Endothelial cell of umbilical vein (primary cell): ENCODE measurements around the gene DNAJC16. TPM values are rescaled to one million over a fixed set of nuclear protein-coding genes. Genes with fewer than 3 reads are reported as not detected.

Source experiments
- BruUV-seq: library from RNA; stranded (reverse); fragments of 400-500 nt; replicated peaks from 2 replicates; lab custom pipeline; 2021; lab: Mats Ljungman, UMichigan
- CTCF ChIA-PET: fragments of 300-600, 350-600 bp; sonication (Branson Sonifier 250); formaldehyde crosslinking; loops from one replicate; lab custom pipeline; 2021; ENCODE audit warnings: antibody characterized with exemption, inconsistent platforms; lab: Charles Lee
- POLR2A ChIA-PET: fragments of 300-600, 350-600 bp; sonication (Branson Sonifier 250); formaldehyde crosslinking; loops from one replicate; lab custom pipeline; 2021; ENCODE audit warnings: antibody characterized with exemption, inconsistent platforms; lab: Charles Lee
- DNase-seq: peaks from one replicate; pipeline ENCODE4 v3.0.0-alpha.2; 2011; ENCODE audit warnings: low read depth, low spot score
- FAIRE-seq: peaks from 2 replicates; lab custom pipeline; 2011; peaks lifted over from hg19 to GRCh38; lab: Jason Lieb, UNC
- H2AFZ ChIP-seq: 2 replicates; pipeline ENCODE4 v1.6.0; 2012; ENCODE audit warnings: low read depth, low read length, control low read depth, inconsistent platforms
- H3K27ac ChIP-seq: 2 replicates; pipeline ENCODE4 v1.5.1; 2011; ENCODE audit warnings: low read depth, mild to moderate bottlenecking, control low read depth, low read length, moderate library complexity; ENCODE audit not compliant: insufficient read depth
- H3K27me3 ChIP-seq, 2 experiments: 2 replicates each; pipeline versions ENCODE4 v1.6.0 to v1.6.1; 2011; ENCODE audit warnings: low read length in 2 of 2, mixed read lengths in 1 of 2; ENCODE audit not compliant: control insufficient read depth in 2 of 2, insufficient read depth in 2 of 2
- H3K36me3 ChIP-seq, 2 experiments: 2 replicates in 1 of 2; 3 replicates in 1 of 2; pipeline ENCODE4 v1.5.1; 2011; ENCODE audit warnings: low read length in 2 of 2, mild to moderate bottlenecking in 1 of 2, moderate library complexity in 1 of 2; ENCODE audit not compliant: control insufficient read depth in 2 of 2, insufficient read depth in 2 of 2; ENCODE audit errors: extremely low read depth in 1 of 2
- H3K4me1 ChIP-seq: 3 replicates; pipeline ENCODE4 v1.5.1; 2011; ENCODE audit warnings: mild to moderate bottlenecking, low read length; ENCODE audit not compliant: control insufficient read depth, insufficient read depth; ENCODE audit errors: extremely low read depth
- H3K4me2 ChIP-seq: 2 replicates; pipeline ENCODE4 v1.6.1; 2011; ENCODE audit warnings: low read length, control low read depth, mixed read lengths; ENCODE audit not compliant: insufficient read depth
- H3K4me3 ChIP-seq, 3 experiments: fragments of 200-600 bp in 1 of 3; sonication (generic), shearing (Covaris generic) in 1 of 3; replicated peaks in 1 of 3; 2 replicates each; pipeline ENCODE4 v1.5.1; 2011 to 2016; ENCODE audit warnings: control low read depth in 3 of 3, low read length in 3 of 3, mild to moderate bottlenecking in 2 of 3, inconsistent platforms in 1 of 3, low read depth in 1 of 3, moderate library complexity in 1 of 3; ENCODE audit not compliant: insufficient read depth in 1 of 3
- H3K79me2 ChIP-seq: 2 replicates; pipeline ENCODE4 v1.6.0; 2012; ENCODE audit warnings: low read length, inconsistent platforms; ENCODE audit not compliant: control insufficient read depth, insufficient read depth
- H3K9ac ChIP-seq: replicated peaks from 2 replicates; pipeline ENCODE3; 2011; ENCODE audit warnings: low read length, control low read depth; ENCODE audit not compliant: insufficient read depth; ENCODE audit errors: extremely low read depth
- H3K9me1 ChIP-seq: replicated peaks from 3 replicates; pipeline ENCODE4 v1.6.0; 2011; ENCODE audit warnings: mild to moderate bottlenecking, low read length; ENCODE audit not compliant: control insufficient read depth, insufficient read depth; ENCODE audit errors: extremely low read depth
- H3K9me3 ChIP-seq: replicated peaks from 2 replicates; pipeline ENCODE4 v1.5.1; 2012; ENCODE audit warnings: low read length, inconsistent platforms; ENCODE audit not compliant: control insufficient read depth, insufficient read depth
- H4K20me1 ChIP-seq: replicated peaks from 2 replicates; pipeline ENCODE3; 2011; ENCODE audit warnings: mild to moderate bottlenecking, low read length; ENCODE audit not compliant: control insufficient read depth, insufficient read depth; ENCODE audit errors: extremely low read depth
- CTCF ChIP-seq, 2 donors: IDR thresholded peaks; 1 replicate in 1 of 2; 2 replicates in 1 of 2; pipeline ENCODE4 v1.5.1; 2011; ENCODE audit warnings: low read length in 2 of 2, mild to moderate bottlenecking in 2 of 2, moderate library complexity in 2 of 2, control low read depth in 1 of 2, inconsistent platforms in 1 of 2, low read depth in 1 of 2; ENCODE audit not compliant: insufficient read depth in 1 of 2; ENCODE audit errors: extremely low read depth in 1 of 2
- EZH2 ChIP-seq: IDR thresholded peaks from 2 replicates; pipeline ENCODE4 v1.6.1; 2012; ENCODE audit warnings: borderline replicate concordance, low read depth, mild to moderate bottlenecking, moderate library complexity, low read length, inconsistent platforms; ENCODE audit not compliant: severe bottlenecking
- FOS ChIP-seq: IDR thresholded peaks from 2 replicates; pipeline ENCODE4 v1.6.1; 2011; ENCODE audit warnings: mild to moderate bottlenecking, low read length, moderate library complexity, borderline replicate concordance; ENCODE audit not compliant: insufficient read depth
- GATA2 ChIP-seq: IDR thresholded peaks from 2 replicates; pipeline ENCODE4 v1.7.0; 2011; ENCODE audit warnings: low read depth, mild to moderate bottlenecking, moderate library complexity, mixed read lengths, low read length; ENCODE audit not compliant: insufficient read length, insufficient read depth
- JUN ChIP-seq: IDR thresholded peaks from 2 replicates; pipeline ENCODE4 v1.6.1; 2011; ENCODE audit warnings: borderline replicate concordance, low read depth; ENCODE audit not compliant: insufficient read length, insufficient read depth
- MAX ChIP-seq: IDR thresholded peaks from 2 replicates; pipeline ENCODE4 v1.6.1; 2011; ENCODE audit not compliant: insufficient read depth, insufficient read length
- MYC ChIP-seq: IDR thresholded peaks from one replicate; pipeline ENCODE4 v1.6.1; 2011; ENCODE audit warnings: mild to moderate bottlenecking, low read depth, low read length
- POLR2A ChIP-seq: IDR thresholded peaks from 2 replicates; pipeline ENCODE4 v1.6.1; 2012; ENCODE audit warnings: low read depth, mild to moderate bottlenecking, control low read depth, low read length
- POLR2AphosphoS5 ChIP-seq: IDR thresholded peaks from 2 replicates; pipeline ENCODE4 v1.6.1; 2012; ENCODE audit warnings: low read depth, mild to moderate bottlenecking, control low read depth, low read length, moderate library complexity; ENCODE audit not compliant: insufficient read depth
- dilution Hi-C: fragments of 300-500 bp; cut with MboI; formaldehyde crosslinking; loops from one replicate; pipeline ENCODE4 v1.15.0; 2019; ENCODE audit warnings: low sequenced_read_pairs; ENCODE audit not compliant: extremely low pct_ligation_motif_present
- intact Hi-C: fragments of 100-400 bp; cut with micrococcal nuclease; formaldehyde crosslinking; loops from one replicate; pipeline ENCODE4 v1.10.0; 2022
- polyA plus RNA-seq, 4 experiments: library from polyadenylated mRNA; depleted of rRNA in 3 of 4; stranded (reverse) in 3 of 4; unstranded in 1 of 4; fragments of >200 nt; gene quantifications; 2 replicates each; pipeline versions ENCODE4 v1.2.1 to v1.2.3, GENCODE V29; 2011 to 2012; ENCODE audit warnings: missing spikeins in 1 of 4
- total RNA-seq: library from RNA; stranded (reverse); gene quantifications from 2 replicates; pipeline ENCODE4 v1.2.3, GENCODE V29; 2021

Gene DNAJC16
- total and polyA plus RNA-seq, 2 donors (not counting 3 experiments of a cell fraction or from before 2014, with no cell fraction given), result 8.0 to 21.4 TPM

- intact Hi-C loops, result loop anchor here (1.0 to 10.0 kb wide), 6 partner anchors 14 to 227 kb away; partner anchors contain the start of genes AGMAT, DNAJC16, PLEKHM2 and SPEN
- Histone ChIP-seq H3K27ac (peak within 1 kb of the TSS; percentile 56), H3K9ac (peak within 1 kb of the TSS; percentile 80), H4K20me1 (no peaks in the 10 kb centered on the region), H3K9me1 (no peaks in the 10 kb centered on the region), H3K36me3 (no peaks in the 10 kb centered on the region), H3K79me2 (peaks cover 48% of the 10 kb centered on the region), H3K27me3 (no peaks in the 10 kb centered on the region), H3K4me2 (peak within 1 kb of the TSS; percentile 95), H2AFZ (peak within 1 kb of the TSS; percentile 89), H3K4me3 (peak within 1 kb of the TSS; percentile 54 to 87 (median 75)), H3K4me1 (peaks cover 27% of the 10 kb centered on the region), H3K9me3 (no peaks in the 10 kb centered on the region)
- POLR2A ChIA-PET, result interaction anchor here (0.6 to 1.3 kb wide), 3 partner anchors 47 to 131 kb away, joined by 4 to 8 read pairs (median 6); no protein-coding TSS in a partner anchor
- FAIRE-seq (peak; percentile 87), DNase-seq (peak; percentile 98)
- no peak for TF ChIP-seq EZH2
- TF ChIP-seq JUN, result no peak
- peak; percentile 62 for TF ChIP-seq FOS
- TF ChIP-seq MYC, result peak; percentile 69
- peak; percentile 21 for TF ChIP-seq MAX
- peak; percentile 87 for TF ChIP-seq POLR2AphosphoS5
- TF ChIP-seq POLR2A, result peak; percentile 64
- TF ChIP-seq GATA2, result no peak
- TF ChIP-seq CTCF (IDR thresholded peaks at IDR 0.05; ENCODE audit: extremely low read depth in 1 of 2, insufficient read depth in 1 of 2, low read depth in 1 of 2, low read length in 2 of 2), result no peak
- CTCF ChIA-PET, result interaction anchor here (0.9 to 1.0 kb wide), 3 partner anchors 16 to 73 kb away, joined by 3 to 4 read pairs (median 3); no protein-coding TSS in a partner anchor
- no TSS peak for BruUV-seq
- dilution Hi-C loops, result no loop called here
These were observed 90.8 kb downstream of the DNAJC16 start, which contains the start of gene DDI2 for GRCh38 chr1:15617173-15618076. Gene DDI2, plus strand, starts transcription at chr1:15617458. Its CDS starts 213 bp downstream, at chr1:15617671.
